ENCODE measurements around the gene PRSS2. TPM values are rescaled to one million over a fixed set of nuclear protein-coding genes. Genes with fewer than 3 reads are reported as not detected.
"Not testable (repeated sequence)": the region's sequence is repeated elsewhere in the genome, so short reads cannot be mapped to it uniquely, and the experiment has no call there.

The PRSS2 gene
- total RNA-seq, 2 donors from 2014 or later: not detected

GRCh38 chr7:142767861-142768260, 2.9 kb upstream of the PRSS2 start:
- 91% methylated on average over 1 of the region's 1 CpG for WGBS
- DNase-seq (ENCODE audit: low spot score): no peak
- H3K9me3 ChIP-seq: no peaks in the 10 kb centered on the region
- H3K27ac ChIP-seq: no peak overlapping the region
- TF ChIP-seq POLR2AphosphoS5 (IDR thresholded peaks at IDR 0.05) (no peak), POLR2A (IDR thresholded peaks at IDR 0.05) (no peak)
- TF ChIP-seq, protein P1, sequence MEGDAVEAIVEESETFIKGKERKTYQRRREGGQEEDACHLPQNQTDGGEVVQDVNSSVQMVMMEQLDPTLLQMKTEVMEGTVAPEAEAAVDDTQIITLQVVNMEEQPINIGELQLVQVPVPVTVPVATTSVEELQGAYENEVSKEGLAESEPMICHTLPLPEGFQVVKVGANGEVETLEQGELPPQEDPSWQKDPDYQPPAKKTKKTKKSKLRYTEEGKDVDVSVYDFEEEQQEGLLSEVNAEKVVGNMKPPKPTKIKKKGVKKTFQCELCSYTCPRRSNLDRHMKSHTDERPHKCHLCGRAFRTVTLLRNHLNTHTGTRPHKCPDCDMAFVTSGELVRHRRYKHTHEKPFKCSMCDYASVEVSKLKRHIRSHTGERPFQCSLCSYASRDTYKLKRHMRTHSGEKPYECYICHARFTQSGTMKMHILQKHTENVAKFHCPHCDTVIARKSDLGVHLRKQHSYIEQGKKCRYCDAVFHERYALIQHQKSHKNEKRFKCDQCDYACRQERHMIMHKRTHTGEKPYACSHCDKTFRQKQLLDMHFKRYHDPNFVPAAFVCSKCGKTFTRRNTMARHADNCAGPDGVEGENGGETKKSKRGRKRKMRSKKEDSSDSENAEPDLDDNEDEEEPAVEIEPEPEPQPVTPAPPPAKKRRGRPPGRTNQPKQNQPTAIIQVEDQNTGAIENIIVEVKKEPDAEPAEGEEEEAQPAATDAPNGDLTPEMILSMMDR (IDR thresholded peaks at IDR 0.05): no peak
- no peak overlapping the region for H3K4me3 ChIP-seq
- H3K27me3 ChIP-seq (replicated peaks; ENCODE audit: insufficient read depth): no peaks in the 10 kb centered on the region
- no peaks in the 10 kb centered on the region for H3K4me1 ChIP-seq (replicated peaks)
- intact Hi-C loops (cut with DNase I): no loop called here
- no peaks in the 10 kb centered on the region for H3K36me3 ChIP-seq

DNA sequence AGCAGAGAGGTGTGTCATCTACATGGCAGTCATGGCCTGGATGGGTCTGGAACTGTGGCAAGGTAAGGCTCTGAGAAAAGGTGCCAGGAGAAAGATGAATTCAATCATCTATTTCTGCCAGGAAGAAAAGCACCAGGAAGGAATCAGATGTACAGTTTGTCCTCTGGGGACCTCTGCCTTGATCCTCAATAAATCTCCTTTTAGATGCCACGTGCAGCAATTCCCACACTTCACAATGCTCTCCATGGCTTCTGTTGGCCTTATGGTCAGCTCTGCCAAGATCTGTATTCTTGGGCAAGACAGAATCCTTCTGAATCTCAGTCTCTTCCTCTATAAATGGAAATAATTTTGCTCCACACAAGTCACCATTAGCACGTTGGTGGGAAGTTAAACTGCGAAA, 1.9 kb upstream of the PRSS2 start:
- H3K9me3 ChIP-seq; H3K4me3 ChIP-seq; intact Hi-C loops (cut with DNase I); H3K36me3 ChIP-seq; DNase-seq (ENCODE audit: low spot score); H3K4me1 ChIP-seq (replicated peaks); H3K27me3 ChIP-seq (replicated peaks; ENCODE audit: insufficient read depth); H3K27ac ChIP-seq: not testable (repeated sequence)
- WGBS: 75% methylated on average over 3 of the region's 3 CpGs

- TF ChIP-seq POLR2AphosphoS5 (IDR thresholded peaks at IDR 0.05) (no peak), POLR2A (IDR thresholded peaks at IDR 0.05) (no peak)
- TF ChIP-seq, protein P1 (IDR thresholded peaks at IDR 0.05): no peak
- Histone ChIP-seq H3K9me3 (no peaks in the 10 kb centered on the region), H3K27me3 (replicated peaks; ENCODE audit: insufficient read depth) (no peaks in the 10 kb centered on the region), H3K4me3 (no peak overlapping the region), H3K27ac (no peak overlapping the region), H3K36me3 (no peaks in the 10 kb centered on the region), H3K4me1 (replicated peaks) (no peaks in the 10 kb centered on the region)
- intact Hi-C loops (cut with DNase I): no loop called here
- DNase-seq (ENCODE audit: low spot score): no peak
- WGBS: 49% methylated on average over 5 of the region's 5 CpGs
Observed at GRCh38 chr7:142771353-142771723, 568 bp downstream of the PRSS2 start.

GRCh38 chr7:142772051-142772450, 1.3 kb downstream of the PRSS2 start:
- WGBS: 49% methylated on average over 6 of the region's 6 CpGs
- Histone ChIP-seq H3K9me3 (no peaks in the 10 kb centered on the region), H3K36me3 (no peaks in the 10 kb centered on the region), H3K27me3 (replicated peaks; ENCODE audit: insufficient read depth) (no peaks in the 10 kb centered on the region), H3K4me3 (no peak overlapping the region), H3K4me1 (replicated peaks) (no peaks in the 10 kb centered on the region), H3K27ac (no peak overlapping the region)
- intact Hi-C loops (cut with DNase I): no loop called here
- DNase-seq (ENCODE audit: low spot score): no peak
- TF ChIP-seq POLR2A (IDR thresholded peaks at IDR 0.05): no peak
- TF ChIP-seq, protein P1 (IDR thresholded peaks at IDR 0.05): no peak
- TF ChIP-seq POLR2AphosphoS5 (IDR thresholded peaks at IDR 0.05): no peak

DNA sequence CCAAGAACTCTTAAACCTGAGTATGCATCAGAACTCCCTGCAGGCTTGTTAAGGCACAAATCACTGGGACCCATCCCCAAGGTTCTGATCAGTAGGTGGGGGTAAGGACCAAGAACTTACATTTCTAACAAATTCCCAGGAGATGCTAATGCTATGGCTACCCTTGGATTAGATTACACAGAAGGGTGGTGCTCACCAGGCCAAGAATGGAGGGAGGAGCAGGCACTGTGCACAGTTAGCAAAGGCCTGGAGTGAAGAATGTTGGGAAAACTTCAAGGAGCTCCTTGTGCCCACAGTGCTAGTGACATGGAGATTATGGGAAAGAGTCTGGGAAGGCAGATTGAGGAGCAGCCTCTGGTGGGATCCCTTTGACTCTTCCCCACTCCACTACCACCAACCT, 1.9 kb downstream of the PRSS2 start:
- Histone ChIP-seq H3K9me3 (no peaks in the 10 kb centered on the region), H3K27me3 (replicated peaks; ENCODE audit: insufficient read depth) (no peaks in the 10 kb centered on the region), H3K27ac (no peak overlapping the region), H3K4me3 (no peak overlapping the region), H3K36me3 (no peaks in the 10 kb centered on the region), H3K4me1 (replicated peaks) (no peaks in the 10 kb centered on the region)
- intact Hi-C loops (cut with DNase I): no loop called here
- TF ChIP-seq, protein P1 (IDR thresholded peaks at IDR 0.05): no peak
- no peak for DNase-seq (ENCODE audit: low spot score)

DNA sequence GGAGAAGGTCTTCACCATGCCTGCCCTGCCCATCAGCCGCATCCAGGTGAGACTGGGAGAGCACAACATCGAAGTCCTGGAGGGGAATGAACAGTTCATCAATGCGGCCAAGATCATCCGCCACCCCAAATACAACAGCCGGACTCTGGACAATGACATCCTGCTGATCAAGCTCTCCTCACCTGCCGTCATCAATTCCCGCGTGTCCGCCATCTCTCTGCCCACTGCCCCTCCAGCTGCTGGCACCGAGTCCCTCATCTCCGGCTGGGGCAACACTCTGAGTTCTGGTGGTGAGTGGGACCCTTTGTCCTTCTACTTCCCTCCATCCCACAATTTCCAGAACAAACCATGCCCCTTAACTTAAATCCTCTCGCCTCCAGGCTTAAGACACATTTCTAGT, 2.5 kb downstream of the PRSS2 start:
- Histone ChIP-seq H3K36me3 (no peaks in the 10 kb centered on the region), H3K27ac (no peak overlapping the region), H3K4me3 (no peak overlapping the region), H3K27me3 (replicated peaks; ENCODE audit: insufficient read depth) (no peaks in the 10 kb centered on the region), H3K9me3 (no peaks in the 10 kb centered on the region), H3K4me1 (replicated peaks) (no peaks in the 10 kb centered on the region)
- intact Hi-C loops (cut with DNase I): no loop called here
- TF ChIP-seq POLR2AphosphoS5 (IDR thresholded peaks at IDR 0.05) (no peak), POLR2A (IDR thresholded peaks at IDR 0.05) (no peak)
- TF ChIP-seq, protein P1 (IDR thresholded peaks at IDR 0.05): no peak
- no peak for DNase-seq (ENCODE audit: low spot score)
- 86% methylated on average over 12 of the region's 12 CpGs for WGBS
